A673 (cell line): ENCODE results near the gene CLPX. TPM values are rescaled to one million over a fixed set of nuclear protein-coding genes. Genes with fewer than 3 reads are reported as not detected.

ENCODE experiments used
- BruUV-seq: library from RNA; stranded (reverse); fragments of 400-500 nt; replicated peaks from 2 replicates; lab custom pipeline; 2021; lab: Mats Ljungman, UMichigan
- CTCF ChIA-PET: fragments of 300-600 bp; sonication (Branson Sonifier 250); formaldehyde crosslinking; loops from one replicate; lab custom pipeline; 2022; ENCODE audit warnings: antibody characterized with exemption; lab: Charles Lee
- POLR2A ChIA-PET: fragments of 300-600 bp; sonication (Branson Sonifier 250); formaldehyde crosslinking; loops from one replicate; lab custom pipeline; 2022; ENCODE audit warnings: antibody characterized with exemption; ENCODE audit not compliant: low non-redundant PET; lab: Charles Lee
- DNase-seq: peaks from one replicate; pipeline ENCODE4 v3.0.0-alpha.2; 2015; ENCODE audit warnings: low spot score
- H3K27ac ChIP-seq: fragments of 200-600 bp; sonication (generic); 2 replicates; pipeline ENCODE4 v1.5.1; 2016; ENCODE audit warnings: mixed run types, low read depth, mild to moderate bottlenecking, mixed read lengths, antibody characterized with exemption, low read length; ENCODE audit not compliant: poor library complexity, severe bottlenecking
- H3K27me3 ChIP-seq: fragments of 200-600 bp; sonication (generic); replicated peaks from 2 replicates; pipeline ENCODE4 v1.6.1; 2017; ENCODE audit warnings: mixed run types, low read depth, mild to moderate bottlenecking, mixed read lengths, antibody characterized with exemption, low read length; ENCODE audit not compliant: insufficient read depth, poor library complexity
- H3K36me3 ChIP-seq: fragments of 200-600 bp; sonication (generic); 2 replicates; pipeline ENCODE4 v1.6.1; 2016; ENCODE audit warnings: mixed run types, mild to moderate bottlenecking, mixed read lengths, antibody characterized with exemption, low read length; ENCODE audit not compliant: insufficient read depth, poor library complexity, severe bottlenecking
- H3K4me1 ChIP-seq: fragments of 200-600 bp; sonication (generic); 2 replicates; pipeline ENCODE4 v1.6.1; 2017; ENCODE audit warnings: mixed run types, mild to moderate bottlenecking, mixed read lengths, antibody characterized with exemption, low read length; ENCODE audit not compliant: insufficient read depth, poor library complexity, severe bottlenecking
- H3K4me3 ChIP-seq: fragments of 200-600 bp; sonication (generic); 2 replicates; pipeline ENCODE4 v1.5.1; 2016; ENCODE audit warnings: low read depth, mixed run types, mild to moderate bottlenecking, mixed read lengths, low read length; ENCODE audit not compliant: poor library complexity, severe bottlenecking
- H3K9me3 ChIP-seq: fragments of 200-600 bp; sonication (generic); 2 replicates; pipeline ENCODE4 v1.6.1; 2016; ENCODE audit warnings: mixed run types, low read depth, mild to moderate bottlenecking, mixed read lengths, antibody characterized with exemption, low read length; ENCODE audit not compliant: poor library complexity, severe bottlenecking
- EZH2 ChIP-seq: fragments of 200-600 bp; sonication (generic); IDR thresholded peaks from 2 replicates; pipeline ENCODE4 v1.6.1; 2017; ENCODE audit warnings: borderline replicate concordance, low read depth, mild to moderate bottlenecking, mixed read lengths, antibody characterized with exemption, low read length; ENCODE audit not compliant: poor library complexity, severe bottlenecking
- intact Hi-C: fragments of 100-400 bp; cut with micrococcal nuclease; formaldehyde crosslinking; loops from one replicate; pipeline ENCODE4 v1.10.0; 2022; ENCODE audit not compliant: unreplicated experiment
- total RNA-seq: library from RNA; stranded (reverse); gene quantifications from 2 replicates; pipeline ENCODE4 v1.2.3, GENCODE V29; 2021
- TF ChIP-seq, protein P1 (sequence below): fragments of 300-800, 200-600 bp; sonication (generic); conservative IDR thresholded peaks from 2 replicates; pipeline ENCODE4 v1.5.1; 2017; ENCODE audit warnings: low read depth, mild to moderate bottlenecking, antibody characterized with exemption, low read length, moderate library complexity, mixed read lengths

The CLPX gene
- total RNA-seq, 1 experiment from 2014 or later = 60.2 TPM

DNA sequence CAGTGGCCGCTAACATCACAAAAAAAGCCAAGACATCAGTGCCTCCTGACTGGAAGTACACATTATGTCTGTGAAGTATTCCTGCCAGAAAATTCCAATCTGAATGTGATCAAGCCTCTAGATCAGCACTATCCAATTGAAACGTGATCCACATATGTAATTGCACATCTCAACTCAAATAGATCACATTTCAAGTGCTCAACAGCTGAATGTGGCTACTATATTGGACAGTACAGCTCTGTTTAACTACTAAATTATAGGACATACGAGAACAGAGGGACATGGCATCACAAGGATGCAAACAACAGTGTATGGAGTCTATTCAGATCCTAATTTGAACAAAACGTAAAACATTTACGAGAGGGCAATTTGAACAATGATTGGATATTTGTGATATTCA is 69.6 kb downstream of the CLPX start:
- no TSS peak for BruUV-seq
- ChIA-PET POLR2A (no interaction called here), CTCF (no interaction called here)
- H3K9me3 ChIP-seq = no peaks in the 10 kb centered on the region
- H3K36me3 ChIP-seq = peaks cover 33% of the 10 kb centered on the region
- TF ChIP-seq, protein P1, sequence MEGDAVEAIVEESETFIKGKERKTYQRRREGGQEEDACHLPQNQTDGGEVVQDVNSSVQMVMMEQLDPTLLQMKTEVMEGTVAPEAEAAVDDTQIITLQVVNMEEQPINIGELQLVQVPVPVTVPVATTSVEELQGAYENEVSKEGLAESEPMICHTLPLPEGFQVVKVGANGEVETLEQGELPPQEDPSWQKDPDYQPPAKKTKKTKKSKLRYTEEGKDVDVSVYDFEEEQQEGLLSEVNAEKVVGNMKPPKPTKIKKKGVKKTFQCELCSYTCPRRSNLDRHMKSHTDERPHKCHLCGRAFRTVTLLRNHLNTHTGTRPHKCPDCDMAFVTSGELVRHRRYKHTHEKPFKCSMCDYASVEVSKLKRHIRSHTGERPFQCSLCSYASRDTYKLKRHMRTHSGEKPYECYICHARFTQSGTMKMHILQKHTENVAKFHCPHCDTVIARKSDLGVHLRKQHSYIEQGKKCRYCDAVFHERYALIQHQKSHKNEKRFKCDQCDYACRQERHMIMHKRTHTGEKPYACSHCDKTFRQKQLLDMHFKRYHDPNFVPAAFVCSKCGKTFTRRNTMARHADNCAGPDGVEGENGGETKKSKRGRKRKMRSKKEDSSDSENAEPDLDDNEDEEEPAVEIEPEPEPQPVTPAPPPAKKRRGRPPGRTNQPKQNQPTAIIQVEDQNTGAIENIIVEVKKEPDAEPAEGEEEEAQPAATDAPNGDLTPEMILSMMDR = no peak
- TF ChIP-seq EZH2 = no peak
- no peak overlapping the region for H3K27ac ChIP-seq
- no peaks in the 10 kb centered on the region for H3K27me3 ChIP-seq
- H3K4me1 ChIP-seq = no peaks in the 10 kb centered on the region
- H3K4me3 ChIP-seq = no peak overlapping the region
- DNase-seq = no peak
- intact Hi-C loops = no loop called here

DNA sequence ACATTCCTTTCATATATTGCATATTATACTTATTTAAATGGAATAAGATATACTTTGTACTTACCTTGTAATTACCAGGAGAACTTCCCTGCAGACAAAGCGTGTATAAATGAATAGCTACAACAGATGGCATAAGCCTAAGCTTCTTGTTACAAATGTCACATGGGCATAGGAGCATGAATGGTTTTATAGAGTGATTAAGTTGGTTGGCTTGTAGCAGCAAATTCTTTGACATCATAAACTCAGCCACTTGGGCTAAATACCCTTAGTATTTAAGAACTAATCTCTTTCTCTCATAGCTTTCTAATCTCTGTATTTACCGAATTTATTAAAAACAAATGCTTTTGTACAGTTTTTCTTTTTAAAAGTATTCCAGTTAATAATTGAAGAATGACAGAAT is 70.1 kb downstream of the CLPX start, which contains the start of gene UBAP1L:
UBAP1L (minus strand) TSS at position 115 of the 400 bp plus-strand sequence. CDS start 8,985 bp downstream, outside the sequence.
- POLR2A ChIA-PET = interaction anchor here (0.7 kb wide), 1 partner anchor 654 kb away, joined by 3 read pairs; no protein-coding TSS in a partner anchor
- Histone ChIP-seq H3K9me3 (no peaks in the 10 kb centered on the region), H3K27me3 (no peaks in the 10 kb centered on the region), H3K4me1 (no peaks in the 10 kb centered on the region), H3K36me3 (peaks cover 33% of the 10 kb centered on the region), H3K4me3 (no peak within 1 kb of the TSS), H3K27ac (no peak within 1 kb of the TSS)
- DNase-seq = peak; percentile 12
- no TSS peak for BruUV-seq
- TF ChIP-seq EZH2 = no peak
- TF ChIP-seq, protein P1 = no peak
- CTCF ChIA-PET = no interaction called here
- intact Hi-C loops = no loop called here

DNA sequence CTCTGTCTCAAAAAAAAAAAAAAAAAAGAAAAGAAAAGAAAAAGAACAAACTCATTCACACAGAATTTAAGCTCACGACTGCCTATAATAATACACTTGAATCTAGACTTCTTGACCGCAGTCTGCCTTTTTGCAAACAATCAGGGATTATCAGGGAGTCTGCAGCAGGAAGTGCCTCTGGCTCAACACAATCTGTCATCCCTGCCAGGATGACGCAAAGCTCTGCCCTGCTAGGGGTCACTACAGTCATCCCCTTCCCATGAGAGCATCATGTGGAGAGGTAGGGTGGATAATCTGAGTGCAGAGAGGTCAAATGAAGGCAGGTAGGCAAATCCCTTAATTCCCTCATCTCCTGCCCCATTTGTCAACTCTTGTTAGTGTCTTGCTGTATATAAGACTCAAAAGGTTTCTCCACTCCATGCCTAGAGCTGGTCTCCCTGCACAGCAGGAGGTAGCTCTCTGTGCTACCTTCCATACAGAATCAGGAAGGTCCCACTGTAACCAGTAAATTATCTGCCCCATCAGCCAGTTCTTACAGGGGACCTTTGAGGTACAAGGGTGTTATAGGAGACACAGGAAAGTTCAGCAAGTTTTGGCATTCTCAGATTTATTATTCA is 74.4 kb downstream of the CLPX start:
- BruUV-seq = no TSS peak
- Histone ChIP-seq H3K9me3 (no peaks in the 10 kb centered on the region), H3K36me3 (peaks cover 7% of the 10 kb centered on the region), H3K27me3 (no peaks in the 10 kb centered on the region), H3K4me1 (no peaks in the 10 kb centered on the region), H3K4me3 (no peak overlapping the region), H3K27ac (no peak overlapping the region)
- ChIA-PET POLR2A (no interaction called here), CTCF (interaction anchor here (1.1 kb wide), 1 partner anchor 9 kb away, joined by 8 read pairs; no protein-coding TSS in a partner anchor)
- intact Hi-C loops = no loop called here
- DNase-seq = no peak
- TF ChIP-seq EZH2 = no peak
- TF ChIP-seq, protein P1 = no peak
